ENCODE results near the gene GRAMD1B. TPM values are rescaled to one million over a fixed set of nuclear protein-coding genes. Genes with fewer than 3 reads are reported as not detected.

Gene GRAMD1B
- total RNA-seq, 1 experiment from 2014 or later: 1.2 TPM

- CTCF ChIA-PET: interaction anchor here (0.6 to 1.8 kb wide), 2 partner anchors 19 to 154 kb away, joined by 3 to 4 read pairs; no protein-coding TSS in a partner anchor
- H3K36me3 Mint-ChIP-seq (ENCODE audit: insufficient read depth, unreplicated experiment): no peaks in the 10 kb centered on the region
- TF ChIP-seq CTCF (IDR thresholded peaks at IDR 0.05; ENCODE audit: insufficient read depth in 1 of 2, low read depth in 1 of 2, low read length in 1 of 2, severe bottlenecking in 1 of 2, unreplicated experiment in 1 of 2): no peak
- intact Hi-C loops (cut with micrococcal nuclease; ENCODE audit: unreplicated experiment): no loop called here
- Histone ChIP-seq H3K4me3 (ENCODE audit: low read depth, low read length) (no peak overlapping the region), H3K9me3 (no peaks in the 10 kb centered on the region), H3K27me3 (replicated peaks; ENCODE audit: control insufficient read depth, insufficient read depth, low read length) (no peaks in the 10 kb centered on the region), H3K4me1 (peaks cover 7% of the 10 kb centered on the region), H3K36me3 (ENCODE audit: control insufficient read depth, insufficient read depth, low read length) (no peaks in the 10 kb centered on the region)
- no TSS peak for BruUV-seq (replicated peaks)
- POLR2A ChIA-PET: interaction anchor here (0.6 kb wide), 1 partner anchor 1367 kb away, joined by 3 read pairs; no protein-coding TSS in a partner anchor
- H3K27me3 Mint-ChIP-seq (ENCODE audit: insufficient read depth, unreplicated experiment): peaks cover 33% of the 10 kb centered on the region
- H3K27ac Mint-ChIP-seq (ENCODE audit: unreplicated experiment): no peak overlapping the region
- no peak for DNase-seq
- no peaks in the 10 kb centered on the region for H3K9me3 Mint-ChIP-seq (ENCODE audit: unreplicated experiment)
- no peaks in the 10 kb centered on the region for H3K4me1 Mint-ChIP-seq (ENCODE audit: low read depth, unreplicated experiment)
- no peak overlapping the region for H3K4me3 Mint-ChIP-seq (ENCODE audit: unreplicated experiment)
Measured at GRCh38 chr11:123426789-123427188, 3.3 kb upstream of the GRAMD1B start.

GRCh38 chr11:123427405-123427804 lies 2.7 kb upstream of the GRAMD1B start:
- Mint-ChIP-seq H3K4me1 (ENCODE audit: low read depth, unreplicated experiment) (no peaks in the 10 kb centered on the region), H3K36me3 (ENCODE audit: insufficient read depth, unreplicated experiment) (no peaks in the 10 kb centered on the region), H3K27me3 (ENCODE audit: insufficient read depth, unreplicated experiment) (peaks cover 37% of the 10 kb centered on the region), H3K27ac (ENCODE audit: unreplicated experiment) (no peak overlapping the region), H3K9me3 (ENCODE audit: unreplicated experiment) (no peaks in the 10 kb centered on the region), H3K4me3 (ENCODE audit: unreplicated experiment) (no peak overlapping the region)
- no peaks in the 10 kb centered on the region for H3K36me3 ChIP-seq (ENCODE audit: control insufficient read depth, insufficient read depth, low read length)
- H3K9me3 ChIP-seq: no peaks in the 10 kb centered on the region
- H3K4me3 ChIP-seq (ENCODE audit: low read depth, low read length): no peak overlapping the region
- BruUV-seq (replicated peaks): no TSS peak
- H3K27me3 ChIP-seq (replicated peaks; ENCODE audit: control insufficient read depth, insufficient read depth, low read length): no peaks in the 10 kb centered on the region
- no peak for DNase-seq
- intact Hi-C loops (cut with micrococcal nuclease; ENCODE audit: unreplicated experiment): no loop called here
- peaks cover 7% of the 10 kb centered on the region for H3K4me1 ChIP-seq
- TF ChIP-seq CTCF (IDR thresholded peaks at IDR 0.05; ENCODE audit: insufficient read depth in 1 of 2, low read depth in 1 of 2, low read length in 1 of 2, severe bottlenecking in 1 of 2, unreplicated experiment in 1 of 2): no peak
- ChIA-PET CTCF (interaction anchor here (0.6 kb wide), 1 partner anchor 154 kb away, joined by 3 read pairs; no protein-coding TSS in a partner anchor), POLR2A (interaction anchor here (0.6 kb wide), 1 partner anchor 1366 kb away, joined by 3 read pairs; no protein-coding TSS in a partner anchor)

GRCh38 chr11:123428116-123428715 lies 1.9 kb upstream of the GRAMD1B start:
- TF ChIP-seq CTCF (IDR thresholded peaks at IDR 0.05; ENCODE audit: insufficient read depth in 1 of 2, low read depth in 1 of 2, low read length in 1 of 2, severe bottlenecking in 1 of 2, unreplicated experiment in 1 of 2): no peak
- DNase-seq: no peak
- BruUV-seq (replicated peaks): no TSS peak
- H3K27me3 Mint-ChIP-seq (ENCODE audit: insufficient read depth, unreplicated experiment): peaks cover 39% of the 10 kb centered on the region
- CTCF ChIA-PET: interaction anchor here (2.2 kb wide), 1 partner anchor 21 kb away, joined by 6 read pairs; no protein-coding TSS in a partner anchor
- no peaks in the 10 kb centered on the region for H3K9me3 ChIP-seq
- no peak overlapping the region for H3K4me3 ChIP-seq (ENCODE audit: low read depth, low read length)
- intact Hi-C loops (cut with micrococcal nuclease; ENCODE audit: unreplicated experiment): no loop called here
- POLR2A ChIA-PET: no interaction called here
- H3K9me3 Mint-ChIP-seq (ENCODE audit: unreplicated experiment): no peaks in the 10 kb centered on the region
- no peak overlapping the region for H3K27ac Mint-ChIP-seq (ENCODE audit: unreplicated experiment)
- no peak overlapping the region for H3K4me3 Mint-ChIP-seq (ENCODE audit: unreplicated experiment)
- H3K4me1 ChIP-seq: peaks cover 7% of the 10 kb centered on the region
- H3K36me3 ChIP-seq (ENCODE audit: control insufficient read depth, insufficient read depth, low read length): no peaks in the 10 kb centered on the region
- no peaks in the 10 kb centered on the region for H3K36me3 Mint-ChIP-seq (ENCODE audit: insufficient read depth, unreplicated experiment)
- no peaks in the 10 kb centered on the region for H3K27me3 ChIP-seq (replicated peaks; ENCODE audit: control insufficient read depth, insufficient read depth, low read length)
- no peaks in the 10 kb centered on the region for H3K4me1 Mint-ChIP-seq (ENCODE audit: low read depth, unreplicated experiment)

Measured in Caco-2 (cell line).